ENCODE measurements around the gene SEMA6A. TPM values are rescaled to one million over a fixed set of nuclear protein-coding genes. Genes with fewer than 3 reads are reported as not detected.
A peak's percentile ranks its signal among the peaks of the same experiment; 100 is the strongest.

The SEMA6A gene
- total and polyA plus RNA-seq, 2 of the 13 experiments (the other 11 are each of a cell fraction or from before 2014, with no cell fraction given) = 5.1 to 6.5 TPM

DNA sequence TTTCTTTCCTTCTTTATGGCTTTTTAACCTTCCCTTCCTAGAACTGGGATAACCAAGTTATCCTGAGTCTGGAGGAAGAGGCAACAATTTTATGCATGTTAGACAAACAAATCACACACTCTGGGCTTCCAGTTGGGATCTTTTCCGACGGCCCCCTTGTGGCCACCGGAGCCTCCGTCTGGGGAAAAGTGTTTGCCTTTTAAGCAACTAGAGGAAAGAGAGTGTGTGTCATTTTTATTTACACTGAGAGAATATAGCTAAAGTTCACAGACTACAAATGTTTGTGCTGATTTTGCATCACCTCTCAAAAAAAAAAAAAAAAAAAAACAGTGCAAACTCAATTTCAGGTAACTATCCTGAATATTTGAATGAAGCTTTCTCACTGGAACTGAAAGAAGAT is 126.2 kb downstream of the SEMA6A start (continued):
- TF ChIP-seq, protein P1, sequence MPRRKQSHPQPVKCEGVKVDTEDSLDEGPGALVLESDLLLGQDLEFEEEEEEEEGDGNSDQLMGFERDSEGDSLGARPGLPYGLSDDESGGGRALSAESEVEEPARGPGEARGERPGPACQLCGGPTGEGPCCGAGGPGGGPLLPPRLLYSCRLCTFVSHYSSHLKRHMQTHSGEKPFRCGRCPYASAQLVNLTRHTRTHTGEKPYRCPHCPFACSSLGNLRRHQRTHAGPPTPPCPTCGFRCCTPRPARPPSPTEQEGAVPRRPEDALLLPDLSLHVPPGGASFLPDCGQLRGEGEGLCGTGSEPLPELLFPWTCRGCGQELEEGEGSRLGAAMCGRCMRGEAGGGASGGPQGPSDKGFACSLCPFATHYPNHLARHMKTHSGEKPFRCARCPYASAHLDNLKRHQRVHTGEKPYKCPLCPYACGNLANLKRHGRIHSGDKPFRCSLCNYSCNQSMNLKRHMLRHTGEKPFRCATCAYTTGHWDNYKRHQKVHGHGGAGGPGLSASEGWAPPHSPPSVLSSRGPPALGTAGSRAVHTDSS (CRISPR knock-in tag; conservative IDR thresholded peaks at IDR 0.05) = no peak
- TF ChIP-seq, protein P2, sequence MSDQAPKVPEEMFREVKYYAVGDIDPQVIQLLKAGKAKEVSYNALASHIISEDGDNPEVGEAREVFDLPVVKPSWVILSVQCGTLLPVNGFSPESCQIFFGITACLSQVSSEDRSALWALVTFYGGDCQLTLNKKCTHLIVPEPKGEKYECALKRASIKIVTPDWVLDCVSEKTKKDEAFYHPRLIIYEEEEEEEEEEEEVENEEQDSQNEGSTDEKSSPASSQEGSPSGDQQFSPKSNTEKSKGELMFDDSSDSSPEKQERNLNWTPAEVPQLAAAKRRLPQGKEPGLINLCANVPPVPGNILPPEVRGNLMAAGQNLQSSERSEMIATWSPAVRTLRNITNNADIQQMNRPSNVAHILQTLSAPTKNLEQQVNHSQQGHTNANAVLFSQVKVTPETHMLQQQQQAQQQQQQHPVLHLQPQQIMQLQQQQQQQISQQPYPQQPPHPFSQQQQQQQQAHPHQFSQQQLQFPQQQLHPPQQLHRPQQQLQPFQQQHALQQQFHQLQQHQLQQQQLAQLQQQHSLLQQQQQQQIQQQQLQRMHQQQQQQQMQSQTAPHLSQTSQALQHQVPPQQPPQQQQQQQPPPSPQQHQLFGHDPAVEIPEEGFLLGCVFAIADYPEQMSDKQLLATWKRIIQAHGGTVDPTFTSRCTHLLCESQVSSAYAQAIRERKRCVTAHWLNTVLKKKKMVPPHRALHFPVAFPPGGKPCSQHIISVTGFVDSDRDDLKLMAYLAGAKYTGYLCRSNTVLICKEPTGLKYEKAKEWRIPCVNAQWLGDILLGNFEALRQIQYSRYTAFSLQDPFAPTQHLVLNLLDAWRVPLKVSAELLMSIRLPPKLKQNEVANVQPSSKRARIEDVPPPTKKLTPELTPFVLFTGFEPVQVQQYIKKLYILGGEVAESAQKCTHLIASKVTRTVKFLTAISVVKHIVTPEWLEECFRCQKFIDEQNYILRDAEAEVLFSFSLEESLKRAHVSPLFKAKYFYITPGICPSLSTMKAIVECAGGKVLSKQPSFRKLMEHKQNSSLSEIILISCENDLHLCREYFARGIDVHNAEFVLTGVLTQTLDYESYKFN (CRISPR knock-in tag; conservative IDR thresholded peaks at IDR 0.05) = peak; percentile 61
- no peak for TF ChIP-seq ELF1 (CRISPR knock-in tag; IDR thresholded peaks at IDR 0.05)
- TF ChIP-seq, protein P3, sequence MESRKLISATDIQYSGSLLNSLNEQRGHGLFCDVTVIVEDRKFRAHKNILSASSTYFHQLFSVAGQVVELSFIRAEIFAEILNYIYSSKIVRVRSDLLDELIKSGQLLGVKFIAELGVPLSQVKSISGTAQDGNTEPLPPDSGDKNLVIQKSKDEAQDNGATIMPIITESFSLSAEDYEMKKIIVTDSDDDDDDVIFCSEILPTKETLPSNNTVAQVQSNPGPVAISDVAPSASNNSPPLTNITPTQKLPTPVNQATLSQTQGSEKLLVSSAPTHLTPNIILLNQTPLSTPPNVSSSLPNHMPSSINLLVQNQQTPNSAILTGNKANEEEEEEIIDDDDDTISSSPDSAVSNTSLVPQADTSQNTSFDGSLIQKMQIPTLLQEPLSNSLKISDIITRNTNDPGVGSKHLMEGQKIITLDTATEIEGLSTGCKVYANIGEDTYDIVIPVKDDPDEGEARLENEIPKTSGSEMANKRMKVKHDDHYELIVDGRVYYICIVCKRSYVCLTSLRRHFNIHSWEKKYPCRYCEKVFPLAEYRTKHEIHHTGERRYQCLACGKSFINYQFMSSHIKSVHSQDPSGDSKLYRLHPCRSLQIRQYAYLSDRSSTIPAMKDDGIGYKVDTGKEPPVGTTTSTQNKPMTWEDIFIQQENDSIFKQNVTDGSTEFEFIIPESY (CRISPR knock-in tag; IDR thresholded peaks at IDR 0.05) = no peak
- TF ChIP-seq CHD4 (IDR thresholded peaks at IDR 0.05; ENCODE audit: borderline replicate concordance, low read length) = no peak
- TF ChIP-seq, protein P4, sequence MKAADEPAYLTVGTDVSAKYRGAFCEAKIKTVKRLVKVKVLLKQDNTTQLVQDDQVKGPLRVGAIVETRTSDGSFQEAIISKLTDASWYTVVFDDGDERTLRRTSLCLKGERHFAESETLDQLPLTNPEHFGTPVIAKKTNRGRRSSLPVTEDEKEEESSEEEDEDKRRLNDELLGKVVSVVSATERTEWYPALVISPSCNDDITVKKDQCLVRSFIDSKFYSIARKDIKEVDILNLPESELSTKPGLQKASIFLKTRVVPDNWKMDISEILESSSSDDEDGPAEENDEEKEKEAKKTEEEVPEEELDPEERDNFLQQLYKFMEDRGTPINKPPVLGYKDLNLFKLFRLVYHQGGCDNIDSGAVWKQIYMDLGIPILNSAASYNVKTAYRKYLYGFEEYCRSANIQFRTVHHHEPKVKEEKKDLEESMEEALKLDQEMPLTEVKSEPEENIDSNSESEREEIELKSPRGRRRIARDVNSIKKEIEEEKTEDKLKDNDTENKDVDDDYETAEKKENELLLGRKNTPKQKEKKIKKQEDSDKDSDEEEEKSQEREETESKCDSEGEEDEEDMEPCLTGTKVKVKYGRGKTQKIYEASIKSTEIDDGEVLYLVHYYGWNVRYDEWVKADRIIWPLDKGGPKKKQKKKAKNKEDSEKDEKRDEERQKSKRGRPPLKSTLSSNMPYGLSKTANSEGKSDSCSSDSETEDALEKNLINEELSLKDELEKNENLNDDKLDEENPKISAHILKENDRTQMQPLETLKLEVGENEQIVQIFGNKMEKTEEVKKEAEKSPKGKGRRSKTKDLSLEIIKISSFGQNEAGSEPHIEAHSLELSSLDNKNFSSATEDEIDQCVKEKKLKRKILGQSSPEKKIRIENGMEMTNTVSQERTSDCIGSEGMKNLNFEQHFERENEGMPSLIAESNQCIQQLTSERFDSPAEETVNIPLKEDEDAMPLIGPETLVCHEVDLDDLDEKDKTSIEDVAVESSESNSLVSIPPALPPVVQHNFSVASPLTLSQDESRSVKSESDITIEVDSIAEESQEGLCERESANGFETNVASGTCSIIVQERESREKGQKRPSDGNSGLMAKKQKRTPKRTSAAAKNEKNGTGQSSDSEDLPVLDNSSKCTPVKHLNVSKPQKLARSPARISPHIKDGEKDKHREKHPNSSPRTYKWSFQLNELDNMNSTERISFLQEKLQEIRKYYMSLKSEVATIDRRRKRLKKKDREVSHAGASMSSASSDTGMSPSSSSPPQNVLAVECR (CRISPR knock-in tag; IDR thresholded peaks at IDR 0.05; ENCODE audit: borderline replicate concordance) = no peak
- no peak for TF ChIP-seq MIER3 (CRISPR knock-in tag; IDR thresholded peaks at IDR 0.05; ENCODE audit: borderline replicate concordance)
- no peak for TF ChIP-seq SRSF4 (IDR thresholded peaks at IDR 0.05; ENCODE audit: low read depth, low read length, poor library complexity, severe bottlenecking)
- no peak for TF ChIP-seq ZNF367 (CRISPR knock-in tag; IDR thresholded peaks at IDR 0.05; ENCODE audit: borderline replicate concordance)
- TF ChIP-seq DMAP1 (CRISPR knock-in tag; IDR thresholded peaks at IDR 0.05) = no peak
- TF ChIP-seq, protein P5, sequence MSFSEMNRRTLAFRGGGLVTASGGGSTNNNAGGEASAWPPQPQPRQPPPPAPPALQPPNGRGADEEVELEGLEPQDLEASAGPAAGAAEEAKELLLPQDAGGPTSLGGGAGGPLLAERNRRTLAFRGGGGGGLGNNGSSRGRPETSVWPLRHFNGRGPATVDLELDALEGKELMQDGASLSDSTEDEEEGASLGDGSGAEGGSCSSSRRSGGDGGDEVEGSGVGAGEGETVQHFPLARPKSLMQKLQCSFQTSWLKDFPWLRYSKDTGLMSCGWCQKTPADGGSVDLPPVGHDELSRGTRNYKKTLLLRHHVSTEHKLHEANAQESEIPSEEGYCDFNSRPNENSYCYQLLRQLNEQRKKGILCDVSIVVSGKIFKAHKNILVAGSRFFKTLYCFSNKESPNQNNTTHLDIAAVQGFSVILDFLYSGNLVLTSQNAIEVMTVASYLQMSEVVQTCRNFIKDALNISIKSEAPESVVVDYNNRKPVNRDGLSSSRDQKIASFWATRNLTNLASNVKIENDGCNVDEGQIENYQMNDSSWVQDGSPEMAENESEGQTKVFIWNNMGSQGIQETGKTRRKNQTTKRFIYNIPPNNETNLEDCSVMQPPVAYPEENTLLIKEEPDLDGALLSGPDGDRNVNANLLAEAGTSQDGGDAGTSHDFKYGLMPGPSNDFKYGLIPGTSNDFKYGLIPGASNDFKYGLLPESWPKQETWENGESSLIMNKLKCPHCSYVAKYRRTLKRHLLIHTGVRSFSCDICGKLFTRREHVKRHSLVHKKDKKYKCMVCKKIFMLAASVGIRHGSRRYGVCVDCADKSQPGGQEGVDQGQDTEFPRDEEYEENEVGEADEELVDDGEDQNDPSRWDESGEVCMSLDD (CRISPR knock-in tag; IDR thresholded peaks at IDR 0.05; ENCODE audit: borderline replicate concordance) = no peak
- TF ChIP-seq POGZ (CRISPR knock-in tag; IDR thresholded peaks at IDR 0.05) = peak; percentile 14; the same call in 1 of the 2 replicates
- TF ChIP-seq SIN3A (IDR thresholded peaks at IDR 0.05; ENCODE audit: borderline replicate concordance, low read depth, low read length) = no peak
- no peak for TF ChIP-seq ZMAT3 (CRISPR knock-in tag; conservative IDR thresholded peaks at IDR 0.05)
- no peak for TF ChIP-seq CCAR2 (optimal IDR thresholded peaks at IDR 0.05; ENCODE audit: low read depth, low read length)
- TF ChIP-seq NPAS2 (CRISPR knock-in tag; IDR thresholded peaks at IDR 0.05; ENCODE audit: borderline replicate concordance) = no peak

Measured in HepG2 (cell line).